Measurements from ENCODE around the gene CHPF. TPM values are rescaled to one million over a fixed set of nuclear protein-coding genes. Genes with fewer than 3 reads are reported as not detected.

Gene CHPF
- total RNA-seq, 1 experiment from 2014 or later, result 81.2 TPM

- TF ChIP-seq CTCF (IDR thresholded peaks at IDR 0.05; ENCODE audit: unreplicated experiment), result no peak
- POLR2A ChIA-PET, result interaction anchor here (0.5 to 0.6 kb wide), 2 partner anchors 38 to 122 kb away, joined by 3 to 4 read pairs; no protein-coding TSS in a partner anchor
- H3K36me3 Mint-ChIP-seq (ENCODE audit: insufficient read depth, unreplicated experiment), result peaks cover 4% of the 10 kb centered on the region
- H3K4me3 Mint-ChIP-seq (ENCODE audit: unreplicated experiment), result no peak overlapping the region
- H3K4me1 Mint-ChIP-seq (ENCODE audit: insufficient read depth, unreplicated experiment), result no peaks in the 10 kb centered on the region
- H3K27ac Mint-ChIP-seq (ENCODE audit: low read depth, unreplicated experiment), result no peak overlapping the region
- DNase-seq (ENCODE audit: unreplicated experiment), result no peak
- CTCF ChIA-PET, result interaction anchor here (0.5 to 2.1 kb wide), 5 partner anchors 15 to 88 kb away, joined by 3 to 8 read pairs (median 3); no protein-coding TSS in a partner anchor
- no TSS peak for BruUV-seq (replicated peaks)
- H3K27me3 Mint-ChIP-seq (ENCODE audit: insufficient read depth, unreplicated experiment), result no peaks in the 10 kb centered on the region
- H3K9me3 Mint-ChIP-seq (ENCODE audit: unreplicated experiment), result no peaks in the 10 kb centered on the region
- intact Hi-C loops (cut with micrococcal nuclease), result no loop called here
These were observed 52.2 kb downstream of the CHPF start for GRCh38 chr2:219491278-219491963.

GRCh38 chr2:219490600-219491130, 52.9 kb downstream of the CHPF start:
- intact Hi-C loops (cut with micrococcal nuclease), result no loop called here

GRCh38 chr2:219490186-219490585, 53.4 kb downstream of the CHPF start:
- no TSS peak for BruUV-seq (replicated peaks)
- no peak for TF ChIP-seq CTCF (IDR thresholded peaks at IDR 0.05; ENCODE audit: unreplicated experiment)
- POLR2A ChIA-PET, result no interaction called here
- DNase-seq (ENCODE audit: unreplicated experiment), result no peak
- CTCF ChIA-PET, result interaction anchor here (1.1 to 1.7 kb wide), 2 partner anchors 16 to 18 kb away, joined by 3 read pairs; no protein-coding TSS in a partner anchor
- H3K36me3 Mint-ChIP-seq (ENCODE audit: insufficient read depth, unreplicated experiment), result peaks cover 4% of the 10 kb centered on the region
- no peaks in the 10 kb centered on the region for H3K4me1 Mint-ChIP-seq (ENCODE audit: insufficient read depth, unreplicated experiment)
- H3K27ac Mint-ChIP-seq (ENCODE audit: low read depth, unreplicated experiment), result no peak overlapping the region
- intact Hi-C loops (cut with micrococcal nuclease), result no loop called here
- H3K9me3 Mint-ChIP-seq (ENCODE audit: unreplicated experiment), result no peaks in the 10 kb centered on the region
- H3K4me3 Mint-ChIP-seq (ENCODE audit: unreplicated experiment), result no peak overlapping the region
- H3K27me3 Mint-ChIP-seq (ENCODE audit: insufficient read depth, unreplicated experiment), result no peaks in the 10 kb centered on the region

More at GRCh38 chr2:219490600-219491130, 52.9 kb downstream of the CHPF start:
- no TSS peak for BruUV-seq (replicated peaks)
- H3K4me3 Mint-ChIP-seq (ENCODE audit: unreplicated experiment), result no peak overlapping the region
- H3K27me3 Mint-ChIP-seq (ENCODE audit: insufficient read depth, unreplicated experiment), result no peaks in the 10 kb centered on the region
- no peaks in the 10 kb centered on the region for H3K4me1 Mint-ChIP-seq (ENCODE audit: insufficient read depth, unreplicated experiment)
- peaks cover 4% of the 10 kb centered on the region for H3K36me3 Mint-ChIP-seq (ENCODE audit: insufficient read depth, unreplicated experiment)
- ChIA-PET POLR2A (interaction anchor here (0.5 kb wide), 1 partner anchor 121 kb away, joined by 3 read pairs; no protein-coding TSS in a partner anchor), CTCF (interaction anchor here (1.1 to 2.1 kb wide), 3 partner anchors 14 to 17 kb away, joined by 3 to 8 read pairs (median 3); no protein-coding TSS in a partner anchor)
- no peak for TF ChIP-seq CTCF (IDR thresholded peaks at IDR 0.05; ENCODE audit: unreplicated experiment)
- no peak overlapping the region for H3K27ac Mint-ChIP-seq (ENCODE audit: low read depth, unreplicated experiment)
- no peaks in the 10 kb centered on the region for H3K9me3 Mint-ChIP-seq (ENCODE audit: unreplicated experiment)
- DNase-seq (ENCODE audit: unreplicated experiment), result no peak

GRCh38 chr2:219489315-219489714, 54.3 kb downstream of the CHPF start:
- no peaks in the 10 kb centered on the region for H3K4me1 Mint-ChIP-seq (ENCODE audit: insufficient read depth, unreplicated experiment)
- H3K4me3 Mint-ChIP-seq (ENCODE audit: unreplicated experiment), result no peak overlapping the region
- peaks cover 4% of the 10 kb centered on the region for H3K36me3 Mint-ChIP-seq (ENCODE audit: insufficient read depth, unreplicated experiment)
- intact Hi-C loops (cut with micrococcal nuclease), result no loop called here
- BruUV-seq (replicated peaks), result no TSS peak
- DNase-seq (ENCODE audit: unreplicated experiment), result no peak
- H3K27me3 Mint-ChIP-seq (ENCODE audit: insufficient read depth, unreplicated experiment), result no peaks in the 10 kb centered on the region
- no peak for TF ChIP-seq CTCF (IDR thresholded peaks at IDR 0.05; ENCODE audit: unreplicated experiment)
- POLR2A ChIA-PET, result interaction anchor here (0.9 kb wide), 1 partner anchor 9 kb away, joined by 3 read pairs; no protein-coding TSS in a partner anchor
- no peak overlapping the region for H3K27ac Mint-ChIP-seq (ENCODE audit: low read depth, unreplicated experiment)
- H3K9me3 Mint-ChIP-seq (ENCODE audit: unreplicated experiment), result no peaks in the 10 kb centered on the region
- CTCF ChIA-PET, result interaction anchor here (1.0 to 1.7 kb wide), 2 partner anchors 13 to 18 kb away, joined by 3 to 4 read pairs; no protein-coding TSS in a partner anchor
